H1 (cell line): Measurements from ENCODE around the gene USP12. TPM values are rescaled to one million over a fixed set of nuclear protein-coding genes. Genes with fewer than 3 reads are reported as not detected.
A peak's percentile ranks its signal among the peaks of the same experiment; 100 is the strongest.

Experiments used
- CTCF ChIA-PET: fragments of 300-600 bp; sonication (Branson Sonifier 250); formaldehyde crosslinking; loops from one replicate; lab custom pipeline; 2021; ENCODE audit not compliant: partially characterized antibody; lab: Charles Lee
- POLR2A ChIA-PET: fragments of 300-600 bp; sonication (Branson Sonifier 250); formaldehyde crosslinking; loops from one replicate; lab custom pipeline; 2021; ENCODE audit warnings: inconsistent platforms; ENCODE audit not compliant: partially characterized antibody; lab: Charles Lee
- DNase-seq, 2 experiments: peaks; one replicate each; pipeline versions ENCODE4 v3.0.0 to v3.0.0-alpha.2; 2010 to 2022; ENCODE audit warnings: low spot score in 2 of 2, low read depth in 1 of 2, mixed read lengths in 1 of 2
- FAIRE-seq: peaks from 2 replicates; lab custom pipeline; 2011; peaks lifted over from hg19 to GRCh38; lab: Jason Lieb, UNC
- H2AFZ ChIP-seq: 2 replicates; pipeline ENCODE4 v1.8.1; 2012; ENCODE audit warnings: low read length, inconsistent platforms
- H2AK5ac ChIP-seq: 2 replicates; pipeline ENCODE4 v1.6.1; 2013; ENCODE audit warnings: low read depth, low read length
- H2BK120ac ChIP-seq: replicated peaks from 2 replicates; pipeline ENCODE3; 2013; ENCODE audit warnings: low read depth, low read length, inconsistent platforms
- H2BK12ac ChIP-seq: 2 replicates; pipeline ENCODE4 v1.6.1; 2013; ENCODE audit warnings: low read depth, low read length
- H2BK15ac ChIP-seq: 2 replicates; pipeline ENCODE4 v1.6.1; 2013; ENCODE audit warnings: low read length
- H2BK20ac ChIP-seq: 2 replicates; pipeline ENCODE4 v1.6.1; 2013; ENCODE audit warnings: low read length
- H2BK5ac ChIP-seq: 2 replicates; pipeline ENCODE4 v1.6.1; 2013; ENCODE audit warnings: low read depth, low read length
- H3K14ac ChIP-seq: 2 replicates; pipeline ENCODE4 v1.6.1; 2013; ENCODE audit warnings: inconsistent platforms; ENCODE audit not compliant: insufficient read length
- H3K18ac ChIP-seq: 2 replicates; pipeline ENCODE4 v1.6.1; 2013; ENCODE audit warnings: low read length; ENCODE audit errors: extremely low read depth
- H3K23ac ChIP-seq: 2 replicates; pipeline ENCODE4 v1.6.1; 2013; ENCODE audit warnings: inconsistent platforms; ENCODE audit not compliant: insufficient read length
- H3K23me2 ChIP-seq: 2 replicates; pipeline ENCODE4 v1.6.1; 2013; ENCODE audit warnings: low read depth, low read length
- H3K27ac ChIP-seq: 2 replicates; pipeline ENCODE4 v1.6.1; 2011; ENCODE audit warnings: low read depth, low read length, inconsistent platforms
- H3K27me3 ChIP-seq, 4 experiments: replicated peaks in 1 of 4; 1 replicate in 1 of 4; 2 replicates in 3 of 4; pipeline versions ENCODE4 v1.6.1 to v1.8.1; 2011 to 2013; ENCODE audit warnings: low read length in 3 of 4, mild to moderate bottlenecking in 3 of 4, inconsistent platforms in 2 of 4, mixed read lengths in 2 of 4, moderate library complexity in 1 of 4; ENCODE audit not compliant: control insufficient read depth in 3 of 4, insufficient read depth in 3 of 4; ENCODE audit errors: extremely low read depth in 1 of 4
- H3K36me3 ChIP-seq, 4 experiments: 2 replicates each; pipeline versions ENCODE4 v1.6.1 to v1.8.1; 2011 to 2013; ENCODE audit warnings: mild to moderate bottlenecking in 4 of 4, low read length in 3 of 4, moderate library complexity in 2 of 4, control low read depth in 1 of 4, inconsistent platforms in 1 of 4; ENCODE audit not compliant: insufficient read depth in 4 of 4, control insufficient read depth in 2 of 4
- H3K4ac ChIP-seq: replicated peaks from 2 replicates; pipeline ENCODE3; 2013; ENCODE audit warnings: low read length, low read depth, mixed read lengths, inconsistent platforms; ENCODE audit not compliant: insufficient read length
- H3K4me1 ChIP-seq, 4 experiments: replicated peaks in 1 of 4; 1 replicate in 1 of 4; 2 replicates in 3 of 4; pipeline versions ENCODE4 v1.6.1 to v1.8.1; 2011 to 2013; ENCODE audit warnings: low read length in 3 of 4, inconsistent platforms in 2 of 4, mixed read lengths in 1 of 4; ENCODE audit not compliant: insufficient read depth in 4 of 4, control insufficient read depth in 3 of 4
- H3K4me2 ChIP-seq, 2 experiments: 2 replicates each; pipeline versions ENCODE4 v1.6.1 to v1.8.1; 2011 to 2013; ENCODE audit warnings: low read depth in 2 of 2, low read length in 2 of 2, control low read depth in 1 of 2, inconsistent platforms in 1 of 2, mild to moderate bottlenecking in 1 of 2; ENCODE audit not compliant: insufficient read depth in 1 of 2
- H3K4me3 ChIP-seq, 4 experiments: fragments of 200-600, 300-600 bp in 1 of 4; sonication (generic), shearing (Covaris generic), sonication (Bioruptor Twin) in 1 of 4; 2 replicates each; pipeline versions ENCODE4 v1.5.1 to v1.8.1; 2011 to 2016; ENCODE audit warnings: low read length in 4 of 4, low read depth in 3 of 4, control low read depth in 2 of 4, inconsistent platforms in 2 of 4, mild to moderate bottlenecking in 2 of 4, mixed read lengths in 1 of 4, moderate library complexity in 1 of 4; ENCODE audit not compliant: insufficient read depth in 2 of 4; ENCODE audit errors: extremely low read depth in 1 of 4
- H3K56ac ChIP-seq: replicated peaks from 2 replicates; pipeline ENCODE3; 2013; ENCODE audit warnings: low read depth, mild to moderate bottlenecking, mixed read lengths, low read length, inconsistent platforms; ENCODE audit not compliant: insufficient read length
- H3K79me1 ChIP-seq: 2 replicates; pipeline ENCODE4 v1.6.1; 2013; ENCODE audit warnings: low read depth, low read length, control low read depth
- H3K79me2 ChIP-seq, 2 experiments: 2 replicates each; pipeline versions ENCODE4 v1.6.1 to v1.8.1; 2012 to 2013; ENCODE audit warnings: low read length in 2 of 2, mild to moderate bottlenecking in 2 of 2, inconsistent platforms in 1 of 2; ENCODE audit not compliant: insufficient read depth in 2 of 2, control insufficient read depth in 1 of 2
- H3K9ac ChIP-seq, 4 experiments: replicated peaks in 1 of 4; 1 replicate in 1 of 4; 2 replicates in 3 of 4; pipeline versions ENCODE4 v1.6.1 to v1.8.1; 2011 to 2013; ENCODE audit warnings: low read depth in 3 of 4, low read length in 3 of 4, control low read depth in 2 of 4, mild to moderate bottlenecking in 2 of 4, moderate library complexity in 2 of 4, inconsistent platforms in 1 of 4; ENCODE audit errors: extremely low read depth in 1 of 4
- H3K9me3 ChIP-seq, 2 experiments: 2 replicates each; pipeline versions ENCODE4 v1.6.1 to v1.8.1; 2012 to 2013; ENCODE audit warnings: mild to moderate bottlenecking in 2 of 2, moderate library complexity in 2 of 2, control low read depth in 1 of 2, inconsistent platforms in 1 of 2, low read depth in 1 of 2, low read length in 1 of 2, mixed read lengths in 1 of 2; ENCODE audit not compliant: insufficient read depth in 2 of 2
- H4K20me1 ChIP-seq, 2 experiments: replicated peaks in 1 of 2; 2 replicates each; pipeline versions ENCODE3 to v1.8.1; 2011 to 2013; ENCODE audit warnings: inconsistent platforms in 2 of 2, low read length in 2 of 2, mild to moderate bottlenecking in 1 of 2; ENCODE audit not compliant: insufficient read depth in 2 of 2, control insufficient read depth in 1 of 2
- H4K5ac ChIP-seq: 2 replicates; pipeline ENCODE4 v1.6.1; 2013; ENCODE audit warnings: low read length, low read depth, mixed read lengths, inconsistent platforms; ENCODE audit not compliant: insufficient read length
- H4K8ac ChIP-seq: 2 replicates; pipeline ENCODE4 v1.8.0; 2013; ENCODE audit warnings: mild to moderate bottlenecking, moderate library complexity, low read length, inconsistent platforms; ENCODE audit not compliant: insufficient read depth; ENCODE audit errors: extremely low read depth
- H4K91ac ChIP-seq: replicated peaks from 2 replicates; pipeline ENCODE3; 2013; ENCODE audit warnings: low read length, mixed read lengths, inconsistent platforms; ENCODE audit not compliant: insufficient read length
- ATF3 ChIP-seq: IDR thresholded peaks from 2 replicates; pipeline ENCODE4 v1.6.1; 2011; ENCODE audit warnings: low read depth, mild to moderate bottlenecking, low read length; ENCODE audit not compliant: insufficient read depth
- BRCA1 ChIP-seq: IDR thresholded peaks from 2 replicates; pipeline ENCODE4 v1.6.1; 2012; ENCODE audit warnings: low read depth, low read length, improper control_type of control experiment
- EGR1 ChIP-seq: IDR thresholded peaks from 2 replicates; pipeline ENCODE4 v1.6.1; 2011; ENCODE audit warnings: low read depth, low read length, borderline replicate concordance
- EP300 ChIP-seq, 2 experiments: IDR thresholded peaks; 1 replicate in 1 of 2; 2 replicates in 1 of 2; pipeline ENCODE4 v1.6.1; 2011 to 2012; ENCODE audit warnings: low read depth in 2 of 2, low read length in 2 of 2, mild to moderate bottlenecking in 2 of 2, borderline replicate concordance in 1 of 2, inconsistent platforms in 1 of 2, moderate library complexity in 1 of 2
- KDM4A ChIP-seq: IDR thresholded peaks from one replicate; pipeline ENCODE4 v1.7.1; 2012; ENCODE audit warnings: low read depth, mild to moderate bottlenecking, moderate library complexity, low read length, inconsistent platforms; ENCODE audit not compliant: severe bottlenecking
- NANOG ChIP-seq: IDR thresholded peaks from 2 replicates; pipeline ENCODE4 v1.6.1; 2011; ENCODE audit warnings: low read length, low read depth, mild to moderate bottlenecking, inconsistent platforms; ENCODE audit not compliant: insufficient read depth, poor library complexity, severe bottlenecking
- NRF1 ChIP-seq: IDR thresholded peaks from 2 replicates; pipeline ENCODE4 v1.6.1; 2011; ENCODE audit warnings: mild to moderate bottlenecking, low read depth, low read length, improper control_type of control experiment
- POLR2AphosphoS5 ChIP-seq: IDR thresholded peaks from 2 replicates; pipeline ENCODE4 v1.6.1; 2011; ENCODE audit warnings: low read depth, low read length
- RXRA ChIP-seq: IDR thresholded peaks from 2 replicates; pipeline ENCODE4 v1.6.1; 2011; ENCODE audit warnings: low read depth, mild to moderate bottlenecking, low read length, moderate library complexity; ENCODE audit not compliant: insufficient read depth
- SP4 ChIP-seq: IDR thresholded peaks from 2 replicates; pipeline ENCODE4 v1.6.1; 2012; ENCODE audit warnings: low read length, inconsistent platforms
- SUZ12 ChIP-seq: fragments of 200-600 bp; sonication (generic); IDR thresholded peaks from 2 replicates; pipeline ENCODE4 v1.6.1; 2012; ENCODE audit warnings: mild to moderate bottlenecking, inconsistent platforms, low read length, moderate library complexity, mixed read lengths
- WGBS, 2 experiments: shearing (Covaris generic) in 1 of 2; methylation state at CpG; one replicate each; pipeline versions ENCODE4 v1.1.6 to v1.1.7; 2013 to 2015; ENCODE audit warnings: low lambda C conversion rate in 2 of 2, mixed read lengths in 2 of 2, inconsistent platforms in 1 of 2, low coverage in 1 of 2, missing lambda C conversion rate in 1 of 2; ENCODE audit not compliant: insufficient replicate concordance in 2 of 2, insufficient coverage in 1 of 2, insufficient read length in 1 of 2; ENCODE audit errors: extremely low coverage in 1 of 2, missing lambda C conversion rate in 1 of 2; 5-methylcytosine and 5-hydroxymethylcytosine counted together
- polyA plus RNA-seq, 7 experiments: library from polyadenylated mRNA; depleted of rRNA in 3 of 7; stranded (reverse) in 5 of 7; unstranded in 2 of 7; fragments of >200 nt in 5 of 7; fragments of 200-250 nt in 2 of 7; gene quantifications; 1 replicate in 5 of 7; 2 replicates in 1 of 7; 4 replicates in 1 of 7; pipeline versions ENCODE4 v1.2.1 to v1.2.3, GENCODE V29; 2011 to 2013; ENCODE audit warnings: missing spikeins in 2 of 7, mixed read lengths in 2 of 7
- total RNA-seq: library from RNA; stranded (reverse); fragmentation: NEBNext Ultra II Directional; extraction: Animal tissue kit (Norgen Biotek cat#: 25700); gene quantifications from 2 replicates; pipeline ENCODE4 v1.2.1, GENCODE V29; 2021

USP12 gene
- total and polyA plus RNA-seq, 2 of the 8 experiments (the other 6 are each of a cell fraction or from before 2014, with no cell fraction given) = 4.0 to 30.0 TPM

GRCh38 chr13:27130223-27130978 lies 41.2 kb downstream of the USP12 start:
- Histone ChIP-seq H3K9ac (no peak overlapping the region), H2BK12ac (no peak overlapping the region), H3K14ac (no peak overlapping the region), H3K9me3 (peaks cover 5 to 6% of the 10 kb centered on the region in 2 experiments), H3K79me2 (peaks cover 24 to 100% of the 10 kb centered on the region in 2 experiments), H4K5ac (no peak overlapping the region), H4K20me1 (no peaks in the 10 kb centered on the region), H3K36me3 (no peaks in the 10 kb centered on the region; a peak in 2 of 8 replicates), H3K79me1 (peaks cover 3% of the 10 kb centered on the region), H2BK15ac (no peak overlapping the region), H3K23me2 (no peaks in the 10 kb centered on the region), H3K56ac (no peak overlapping the region), H3K4ac (no peak overlapping the region), H2AK5ac (no peak overlapping the region), H4K8ac (no peak overlapping the region), H3K18ac (no peak overlapping the region), H2BK120ac (no peak overlapping the region), H2AFZ (no peak overlapping the region), H3K4me3 (no peak overlapping the region), H2BK20ac (no peak overlapping the region), H3K4me2 (peak overlapping the region in 1 of 2 experiments; percentile 33; a peak in 1 of 4 replicates), H3K27me3 (no peaks in the 10 kb centered on the region), H2BK5ac (peak overlapping the region; percentile 80; the same call in 1 of the 2 replicates), H3K27ac (no peak overlapping the region), H3K23ac (no peak overlapping the region), H4K91ac (no peak overlapping the region), H3K4me1 (peaks cover 2 to 12% (median 6%) of the 10 kb centered on the region in 4 experiments; a peak in 6 of 7 replicates)
- no peak for DNase-seq
- FAIRE-seq = no peak
- WGBS, 2 experiments = 83% methylated on average over 7 of the region's 7 CpGs; no CpG with 5 or more reads in 1 of the 2 experiments
- ChIA-PET CTCF (interaction anchor here (0.6 to 1.6 kb wide), 5 partner anchors 8 to 51 kb away, joined by 3 to 5 read pairs (median 3); no protein-coding TSS in a partner anchor), POLR2A (interaction anchor here (1.4 kb wide), 1 partner anchor 123 kb away, joined by 3 read pairs; no protein-coding TSS in a partner anchor)
- TF ChIP-seq BRCA1 (no peak), NRF1 (no peak), NANOG (no peak), RXRA (no peak), ATF3 (no peak), EP300 (IDR thresholded peaks at IDR 0.05; ENCODE audit: borderline replicate concordance in 1 of 2, low read depth in 2 of 2, low read length in 2 of 2) (no peak), KDM4A (no peak), SP4 (no peak), SUZ12 (no peak), POLR2AphosphoS5 (no peak), EGR1 (no peak)
